Liver (tissue), 3 donors: Measurements from ENCODE around the gene ANKRD42.

Experiments used
- EGR1 ChIP-seq, 2 donors: IDR thresholded peaks; 2 replicates each; pipeline ENCODE4 v1.6.1; 2016 to 2018; ENCODE audit warnings: antibody characterized with exemption in 2 of 2, low read depth in 2 of 2
- REST ChIP-seq: IDR thresholded peaks from 2 replicates; pipeline ENCODE4 v1.6.1; 2016; ENCODE audit warnings: antibody characterized with exemption, mild to moderate bottlenecking
- TF ChIP-seq, protein P1 (sequence below): fragments of 150-350 bp; IDR thresholded peaks from 2 replicates; pipeline ENCODE4 v1.5.1; 2017; ENCODE audit warnings: improper control_type of control experiment, low read depth, low read length; ENCODE audit not compliant: missing input control
- donor health status: healthy.
- donor health status: healthy.

DNA sequence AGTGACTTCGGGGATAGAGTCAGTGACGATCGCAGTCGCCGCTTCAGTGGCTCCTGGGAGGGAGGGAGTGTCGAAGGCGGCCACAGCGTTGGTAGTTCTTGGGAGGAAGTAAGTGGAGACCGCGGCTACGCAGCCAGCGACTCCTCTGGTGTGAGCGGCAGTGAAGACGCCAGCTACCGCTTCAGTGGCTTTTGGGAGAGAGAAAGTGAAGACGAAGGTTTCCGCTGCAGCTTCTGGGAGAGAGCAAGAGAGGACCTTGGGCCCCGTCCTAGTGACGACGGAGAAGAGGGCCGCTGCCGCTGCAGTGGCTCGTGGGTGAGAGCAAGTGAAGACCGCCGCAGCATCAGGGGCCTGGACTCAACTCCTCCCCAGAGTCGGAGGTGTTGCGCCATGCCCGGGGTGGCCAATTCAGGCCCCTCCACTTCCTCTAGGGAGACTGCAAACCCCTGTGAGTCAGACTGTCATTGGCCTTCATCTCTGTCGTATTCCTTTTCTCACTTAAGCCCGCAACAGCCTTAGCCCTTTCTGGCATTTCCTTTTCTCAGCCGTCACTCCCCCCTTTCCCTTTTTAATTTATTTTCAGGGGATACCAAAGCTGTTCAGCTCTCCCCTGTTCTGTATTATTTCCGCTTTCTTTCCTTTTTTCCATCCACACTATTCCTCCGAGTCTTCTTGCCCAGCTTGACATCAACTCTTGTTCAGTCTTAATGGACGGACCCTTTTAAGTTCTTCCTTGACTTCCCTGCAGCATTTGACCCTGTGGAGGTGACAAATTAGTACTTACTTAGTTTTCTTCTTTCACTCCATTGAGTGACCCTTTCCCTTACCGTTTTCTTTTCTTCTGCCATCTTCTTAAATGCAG, 1.0 kb downstream of the ANKRD42 start:
- TF ChIP-seq, protein P1, sequence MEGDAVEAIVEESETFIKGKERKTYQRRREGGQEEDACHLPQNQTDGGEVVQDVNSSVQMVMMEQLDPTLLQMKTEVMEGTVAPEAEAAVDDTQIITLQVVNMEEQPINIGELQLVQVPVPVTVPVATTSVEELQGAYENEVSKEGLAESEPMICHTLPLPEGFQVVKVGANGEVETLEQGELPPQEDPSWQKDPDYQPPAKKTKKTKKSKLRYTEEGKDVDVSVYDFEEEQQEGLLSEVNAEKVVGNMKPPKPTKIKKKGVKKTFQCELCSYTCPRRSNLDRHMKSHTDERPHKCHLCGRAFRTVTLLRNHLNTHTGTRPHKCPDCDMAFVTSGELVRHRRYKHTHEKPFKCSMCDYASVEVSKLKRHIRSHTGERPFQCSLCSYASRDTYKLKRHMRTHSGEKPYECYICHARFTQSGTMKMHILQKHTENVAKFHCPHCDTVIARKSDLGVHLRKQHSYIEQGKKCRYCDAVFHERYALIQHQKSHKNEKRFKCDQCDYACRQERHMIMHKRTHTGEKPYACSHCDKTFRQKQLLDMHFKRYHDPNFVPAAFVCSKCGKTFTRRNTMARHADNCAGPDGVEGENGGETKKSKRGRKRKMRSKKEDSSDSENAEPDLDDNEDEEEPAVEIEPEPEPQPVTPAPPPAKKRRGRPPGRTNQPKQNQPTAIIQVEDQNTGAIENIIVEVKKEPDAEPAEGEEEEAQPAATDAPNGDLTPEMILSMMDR: no peak
- TF ChIP-seq EGR1 (IDR thresholded peaks at IDR 0.05; ENCODE audit: low read depth in 2 of 2) (no peak), REST (no peak)
